Activated CD8-positive, alpha-beta memory T cell treated with anti-CD3 and anti-CD28 coated beads for 48 hours (primary cell): ENCODE results near the gene CENPB.
"Not testable (repeated sequence)": the region's sequence is repeated elsewhere in the genome, so short reads cannot be mapped to it uniquely, and the experiment has no call there.

Experiments
- DNase-seq, 3 experiments: peaks; one replicate each; pipeline ENCODE4 v3.0.0-alpha.2; 2020; ENCODE audit warnings: low read depth in 2 of 3, low spot score in 2 of 3

Gene CENPB

GRCh38 chr20:3794168-3794567 is 7.6 kb upstream of the CENPB start:
- DNase-seq = not testable (repeated sequence)

DNA sequence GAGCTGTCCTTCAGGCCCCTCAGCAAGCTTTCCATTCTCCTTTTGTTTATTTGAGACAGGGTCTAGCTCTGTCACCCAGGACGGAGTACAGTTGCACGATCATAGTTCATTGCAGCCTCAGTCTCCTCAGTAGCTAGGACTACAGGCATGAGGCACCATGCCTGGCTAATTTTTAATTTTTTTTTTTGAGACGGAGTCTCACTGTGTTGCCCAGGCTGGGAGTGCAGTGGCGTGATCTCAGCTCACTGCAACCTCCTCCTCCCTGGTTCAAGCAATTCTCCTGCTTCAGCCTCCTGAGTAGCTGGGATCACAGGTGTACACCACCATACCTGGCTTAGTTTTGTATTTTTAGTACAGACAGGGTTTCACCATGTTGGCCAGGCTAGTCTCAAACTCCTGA is 2.7 kb upstream of the CENPB start:
- not testable (repeated sequence) for DNase-seq

DNA sequence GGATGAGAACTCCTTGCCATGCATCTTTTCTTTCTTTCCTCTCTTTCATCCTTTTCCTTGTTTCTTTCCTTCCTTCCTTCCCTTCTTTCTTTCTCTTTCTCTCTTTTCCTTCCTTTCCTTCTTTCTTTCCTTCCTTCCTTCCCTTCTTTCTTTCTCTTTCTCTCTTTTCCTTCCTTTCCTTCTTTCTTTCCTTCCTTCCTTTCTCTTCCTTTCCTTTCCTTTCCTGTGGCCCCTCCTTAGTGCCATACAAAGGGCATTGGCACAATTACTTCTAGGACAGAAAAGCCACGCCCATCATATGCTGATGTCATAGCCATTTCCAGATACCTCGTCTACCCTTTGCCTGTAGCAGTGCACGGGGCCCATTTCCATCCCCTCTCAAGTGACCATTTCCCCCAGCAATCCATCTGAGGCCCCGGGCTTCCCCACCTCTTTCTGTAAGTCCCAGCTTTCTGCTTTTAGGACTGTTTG is 2.2 kb upstream of the CENPB start:
- DNase-seq = no peak

DNA sequence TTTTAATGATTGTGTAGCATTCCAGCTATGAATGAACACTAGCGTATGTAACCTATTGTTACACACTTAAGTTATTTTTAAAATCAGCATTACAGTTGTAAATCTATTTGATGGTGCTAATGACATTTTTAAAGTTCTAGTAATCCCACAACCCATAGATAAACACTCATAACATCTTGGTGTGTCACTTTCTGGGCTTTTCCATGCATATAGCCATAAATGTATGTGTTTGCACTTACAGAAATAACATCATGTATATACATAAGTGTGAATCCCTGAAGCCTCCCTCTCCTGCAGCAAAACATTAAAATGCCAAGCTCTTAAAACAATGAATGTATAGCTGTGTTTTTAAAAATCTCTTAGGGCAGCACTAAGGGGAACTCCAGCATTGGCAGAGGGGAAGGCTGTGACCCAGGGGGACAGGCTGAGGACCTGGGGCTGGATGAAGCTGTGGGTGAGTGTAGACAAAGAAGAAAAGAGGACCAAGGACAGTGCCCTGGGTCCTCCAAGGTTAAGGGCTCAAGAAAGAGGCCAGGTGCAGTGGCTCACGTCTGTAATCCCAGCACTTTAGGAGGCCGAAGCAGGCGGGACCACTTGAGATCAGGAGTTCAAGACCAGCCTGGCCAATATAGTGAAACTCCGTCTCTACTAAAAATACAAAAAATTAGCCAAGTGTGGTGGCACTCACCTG is 929 bp upstream of the CENPB start:
- DNase-seq = no peak

- DNase-seq = no peak
Measured at GRCh38 chr20:3786126-3786484, 435 bp downstream of the CENPB start.

DNA sequence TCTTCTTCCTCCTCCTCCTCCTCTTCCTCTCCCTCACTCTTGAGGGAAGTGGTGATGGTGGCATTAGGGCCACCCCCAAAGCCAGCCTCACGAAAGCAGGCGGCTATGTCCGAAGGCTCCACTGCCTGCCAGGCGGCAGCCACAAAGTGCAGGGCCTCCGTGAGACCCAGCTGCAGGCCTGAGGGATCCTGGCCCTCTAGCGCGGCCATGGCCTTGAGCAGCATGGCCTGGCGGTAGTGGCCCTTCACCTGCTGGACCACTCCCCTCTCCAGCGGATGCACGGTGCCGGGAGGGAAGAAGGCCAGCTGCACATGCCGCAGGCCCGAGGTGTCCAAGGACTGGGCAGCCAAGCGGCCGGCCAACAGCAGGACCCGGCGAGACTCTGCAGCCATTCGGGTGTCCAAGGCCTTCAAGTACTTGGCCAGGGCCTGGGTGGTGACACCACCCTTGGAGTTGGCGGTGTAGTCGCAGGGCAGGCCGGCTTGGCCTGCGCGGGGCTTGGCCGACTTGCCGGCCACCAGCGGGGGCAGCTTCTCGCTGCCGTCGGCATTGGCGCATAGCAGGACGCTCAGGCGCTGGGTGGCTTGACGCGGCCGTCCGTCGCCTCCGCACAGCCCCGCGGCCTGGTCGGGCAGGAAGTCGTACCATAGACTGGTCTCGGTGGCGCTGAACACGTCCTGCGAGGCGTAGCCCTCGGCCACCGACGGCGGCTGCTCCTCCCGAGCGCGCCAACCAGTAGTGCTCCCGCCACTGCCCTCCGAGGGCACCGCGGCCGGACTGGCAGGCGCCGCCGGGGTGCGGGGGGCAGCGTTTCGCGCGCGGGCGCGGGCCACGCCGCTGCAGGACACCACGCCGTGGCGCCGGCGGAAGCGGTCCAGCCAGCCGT is 1.1 kb downstream of the CENPB start:
- no peak for DNase-seq

GRCh38 chr20:3784863-3785239 is 1.7 kb downstream of the CENPB start:
- DNase-seq = no peak

- DNase-seq = no peak
Measured at GRCh38 chr20:3784216-3784853, 2.2 kb downstream of the CENPB start.

GRCh38 chr20:3783511-3784195 is 2.9 kb downstream of the CENPB start:
- DNase-seq = no peak

GRCh38 chr20:3783068-3783489 is 3.5 kb downstream of the CENPB start:
- no peak for DNase-seq

GRCh38 chr20:3782597-3782996 is 3.9 kb downstream of the CENPB start:
- DNase-seq = no peak

GRCh38 chr20:3781153-3781910 is 5.2 kb downstream of the CENPB start, which contains the start of gene SPEF1:
TSS of gene SPEF1 (minus strand) at chr20:3781448. CDS start at chr20:3781287, 161 bp downstream.
- no peak for DNase-seq

DNA sequence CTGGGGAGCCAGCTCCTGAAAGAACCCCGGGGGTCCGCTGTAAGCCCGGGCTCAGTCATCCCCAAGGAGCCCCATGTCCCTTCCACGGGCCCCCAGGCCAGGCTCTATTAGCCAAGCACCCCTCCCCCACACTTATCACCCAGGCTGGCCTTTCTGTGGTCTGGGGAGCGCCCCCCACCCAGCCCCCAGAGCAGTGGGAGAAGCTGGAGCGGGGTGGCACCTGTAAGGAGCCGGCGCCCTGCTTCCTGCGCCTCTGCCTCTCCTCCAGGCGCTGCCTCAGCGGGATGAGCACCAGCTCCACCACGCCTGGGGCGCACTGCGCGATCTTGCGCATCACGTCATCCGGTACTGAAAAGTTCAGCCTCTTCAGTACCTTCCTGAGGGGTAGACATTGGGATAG is 7.6 kb downstream of the CENPB start:
- no peak for DNase-seq

- no peak for DNase-seq
Measured at GRCh38 chr20:3777716-3778629, 8.6 kb downstream of the CENPB start.

- DNase-seq = no peak
Measured at GRCh38 chr20:3777381-3777715, 9.2 kb downstream of the CENPB start.

- DNase-seq = no peak
Measured at GRCh38 chr20:3775457-3776108, 11.0 kb downstream of the CENPB start.

GRCh38 chr20:3771552-3772058 is 14.9 kb downstream of the CENPB start:
- no peak for DNase-seq

- DNase-seq = peak in 1 of 3 experiments; percentile 55
Measured at GRCh38 chr20:3768342-3769130, 18.0 kb downstream of the CENPB start.
